Fibroblast of the aortic adventitia (primary cell): ENCODE data around the gene DYDC2. TPM values are rescaled to one million over a fixed set of nuclear protein-coding genes. Genes with fewer than 3 reads are reported as not detected.

ENCODE experiments used
- DNase-seq: peaks from one replicate; pipeline ENCODE4 v3.0.0-alpha.2; 2010; ENCODE audit warnings: low read depth
- H3K4me3 ChIP-seq: 2 replicates; pipeline ENCODE4 v1.5.1; 2011; ENCODE audit warnings: low read depth, mild to moderate bottlenecking, control low read depth, low read length, moderate library complexity
- CTCF ChIP-seq: IDR thresholded peaks from 2 replicates; pipeline ENCODE4 v1.5.1; 2011; ENCODE audit warnings: mild to moderate bottlenecking, low read length, control low read depth, inconsistent platforms; ENCODE audit not compliant: insufficient read depth
- total RNA-seq: library from RNA; depleted of rRNA; stranded (reverse); fragments of >200 nt; gene quantifications from 2 replicates; pipeline ENCODE4 v1.2.3, GENCODE V29; 2012; ENCODE audit warnings: low replicate concordance

DYDC2 gene
- total RNA-seq, 1 donor = not detected

- no peak for DNase-seq
- no peak overlapping the region for H3K4me3 ChIP-seq
- TF ChIP-seq CTCF = no peak
Measured at GRCh38 chr10:80405626-80406025, 49.0 kb downstream of the DYDC2 start.

- no peak for DNase-seq
- no peak overlapping the region for H3K4me3 ChIP-seq
Measured at GRCh38 chr10:80406204-80406603, 49.6 kb downstream of the DYDC2 start.

GRCh38 chr10:80407812-80408241 is 51.2 kb downstream of the DYDC2 start:
- TF ChIP-seq CTCF = no peak
- DNase-seq = no peak
- H3K4me3 ChIP-seq = no peak overlapping the region

More at GRCh38 chr10:80406204-80406603, 49.6 kb downstream of the DYDC2 start:
- no peak for TF ChIP-seq CTCF

GRCh38 chr10:80408242-80409101 is 51.9 kb downstream of the DYDC2 start, which contains the start of gene PRXL2A:
TSS of gene PRXL2A (plus strand) at chr10:80408551. CDS start at chr10:80420468, 11,917 bp downstream.
- no peak for TF ChIP-seq CTCF
- no peak for DNase-seq
- H3K4me3 ChIP-seq = peak within 1 kb of the TSS; percentile 50

GRCh38 chr10:80409121-80409520 is 52.5 kb downstream of the DYDC2 start:
- no peak overlapping the region for H3K4me3 ChIP-seq
- no peak for TF ChIP-seq CTCF
- DNase-seq = no peak

GRCh38 chr10:80410122-80410521 is 53.5 kb downstream of the DYDC2 start:
- H3K4me3 ChIP-seq = no peak overlapping the region
- TF ChIP-seq CTCF = no peak
- no peak for DNase-seq
